ENCODE measurements around the gene CAVIN4. TPM values are rescaled to one million over a fixed set of nuclear protein-coding genes. Genes with fewer than 3 reads are reported as not detected.

The CAVIN4 gene
- total and polyA plus RNA-seq, 3 donors from 2014 or later, result 2.7 to 3.7 (median 3.5) TPM

DNA sequence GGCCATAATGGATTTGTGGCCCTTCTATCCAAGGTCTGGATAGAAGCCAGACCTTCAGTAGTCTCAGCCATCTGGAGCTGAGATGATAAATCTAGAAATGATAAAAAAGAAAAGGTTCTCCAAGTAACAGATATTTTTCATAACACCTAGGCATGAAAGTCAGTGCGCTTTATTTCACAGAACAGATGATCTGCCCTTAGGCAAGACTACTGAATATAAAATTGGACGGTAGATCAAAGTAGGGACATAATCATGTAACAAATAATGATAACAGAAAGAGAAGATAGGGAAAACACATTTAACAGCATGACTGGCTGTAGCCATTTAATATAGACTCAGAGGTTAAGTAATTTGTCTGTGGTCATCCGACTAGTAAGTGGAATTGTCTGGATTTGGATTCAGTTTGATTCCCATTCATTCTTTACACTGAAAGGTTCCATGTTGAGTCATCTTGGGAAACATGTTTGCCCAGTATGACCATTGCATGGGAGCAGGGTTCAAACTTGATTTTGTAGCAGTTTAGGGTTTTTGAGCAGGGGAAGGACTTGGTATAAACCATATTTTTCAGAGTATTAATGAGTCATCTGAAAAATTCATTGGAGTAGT, 4.1 kb upstream of the CAVIN4 start:
- no peak for DNase-seq
- no peaks in the 10 kb centered on the region for H3K27me3 ChIP-seq
- TF ChIP-seq POLR2A (IDR thresholded peaks at IDR 0.05), result no peak
- TF ChIP-seq, protein P1, sequence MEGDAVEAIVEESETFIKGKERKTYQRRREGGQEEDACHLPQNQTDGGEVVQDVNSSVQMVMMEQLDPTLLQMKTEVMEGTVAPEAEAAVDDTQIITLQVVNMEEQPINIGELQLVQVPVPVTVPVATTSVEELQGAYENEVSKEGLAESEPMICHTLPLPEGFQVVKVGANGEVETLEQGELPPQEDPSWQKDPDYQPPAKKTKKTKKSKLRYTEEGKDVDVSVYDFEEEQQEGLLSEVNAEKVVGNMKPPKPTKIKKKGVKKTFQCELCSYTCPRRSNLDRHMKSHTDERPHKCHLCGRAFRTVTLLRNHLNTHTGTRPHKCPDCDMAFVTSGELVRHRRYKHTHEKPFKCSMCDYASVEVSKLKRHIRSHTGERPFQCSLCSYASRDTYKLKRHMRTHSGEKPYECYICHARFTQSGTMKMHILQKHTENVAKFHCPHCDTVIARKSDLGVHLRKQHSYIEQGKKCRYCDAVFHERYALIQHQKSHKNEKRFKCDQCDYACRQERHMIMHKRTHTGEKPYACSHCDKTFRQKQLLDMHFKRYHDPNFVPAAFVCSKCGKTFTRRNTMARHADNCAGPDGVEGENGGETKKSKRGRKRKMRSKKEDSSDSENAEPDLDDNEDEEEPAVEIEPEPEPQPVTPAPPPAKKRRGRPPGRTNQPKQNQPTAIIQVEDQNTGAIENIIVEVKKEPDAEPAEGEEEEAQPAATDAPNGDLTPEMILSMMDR (IDR thresholded peaks at IDR 0.05), result no peak
- H3K4me1 ChIP-seq, result no peaks in the 10 kb centered on the region
- no peak overlapping the region for H3K27ac ChIP-seq
- intact Hi-C loops (cut with DNase I; ENCODE audit: low total_unique reads), result no loop called here
- no peak overlapping the region for H3K4me3 ChIP-seq
- no peaks in the 10 kb centered on the region for H3K9me3 ChIP-seq
- no peaks in the 10 kb centered on the region for H3K36me3 ChIP-seq (ENCODE audit: low read depth, missing control alignments)
- WGBS, 2 donors, result 87 to 90% methylated on average over 3 of the region's 3 CpGs

DNA sequence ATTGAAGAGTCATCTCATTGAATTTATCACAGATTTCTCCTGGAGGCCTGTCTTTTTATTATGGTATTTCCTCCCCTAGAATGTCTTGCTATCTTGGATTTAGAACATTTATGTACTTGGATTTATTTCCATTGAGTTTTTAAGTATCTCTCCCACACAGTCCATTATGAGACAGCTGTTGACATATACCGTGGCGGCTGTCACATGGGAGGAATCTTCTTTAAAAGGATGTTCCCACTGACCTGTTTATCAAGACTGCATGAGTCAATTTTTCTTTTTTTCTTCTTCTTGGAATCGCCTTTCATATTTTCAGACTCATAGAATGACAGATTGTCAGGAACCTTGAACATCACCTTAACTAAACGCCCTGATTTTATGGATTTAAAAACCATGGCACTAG, 2.9 kb upstream of the CAVIN4 start:
- Histone ChIP-seq H3K27me3 (no peaks in the 10 kb centered on the region), H3K4me1 (no peaks in the 10 kb centered on the region), H3K9me3 (no peaks in the 10 kb centered on the region), H3K36me3 (ENCODE audit: low read depth, missing control alignments) (no peaks in the 10 kb centered on the region), H3K4me3 (no peak overlapping the region), H3K27ac (no peak overlapping the region)
- no peak for DNase-seq
- TF ChIP-seq, protein P1 (IDR thresholded peaks at IDR 0.05), result no peak
- TF ChIP-seq POLR2A (IDR thresholded peaks at IDR 0.05), result no peak
- intact Hi-C loops (cut with DNase I; ENCODE audit: low total_unique reads), result no loop called here
- 73 to 85% methylated on average over 4 of the region's 4 CpGs for WGBS, 2 donors

DNA sequence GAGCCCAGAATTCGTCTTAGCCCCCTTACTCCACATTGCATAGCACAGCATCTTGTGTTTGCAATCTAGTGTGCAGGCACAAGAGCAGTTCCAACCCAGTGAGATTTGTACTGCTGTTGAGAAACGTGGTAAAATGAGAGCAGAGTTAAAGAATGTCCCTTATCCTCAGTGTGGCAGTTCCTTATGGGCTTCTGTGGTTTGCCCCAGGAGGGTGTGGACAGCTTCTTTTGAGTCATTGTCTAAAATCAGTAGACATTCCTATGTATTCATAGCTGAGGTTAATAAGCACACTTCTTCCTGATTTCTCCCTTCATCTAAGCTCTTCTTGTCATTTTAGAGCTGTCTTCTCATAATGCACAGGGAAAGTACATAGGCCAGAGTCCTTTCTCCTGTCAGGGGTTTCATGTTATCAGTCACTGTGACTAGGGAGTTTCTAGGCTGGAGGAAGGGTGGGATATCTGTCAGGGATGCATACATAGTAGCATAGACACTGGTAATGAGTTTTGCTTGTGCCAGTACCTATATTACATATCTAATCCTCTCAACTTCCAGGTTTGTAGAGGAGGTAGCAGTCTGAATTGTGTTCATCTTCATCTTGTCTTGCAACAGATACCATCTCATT, 2.0 kb upstream of the CAVIN4 start:
- no peaks in the 10 kb centered on the region for H3K4me1 ChIP-seq
- DNase-seq, result no peak
- 72 to 89% methylated on average over 2 of the region's 2 CpGs for WGBS, 2 donors

DNA sequence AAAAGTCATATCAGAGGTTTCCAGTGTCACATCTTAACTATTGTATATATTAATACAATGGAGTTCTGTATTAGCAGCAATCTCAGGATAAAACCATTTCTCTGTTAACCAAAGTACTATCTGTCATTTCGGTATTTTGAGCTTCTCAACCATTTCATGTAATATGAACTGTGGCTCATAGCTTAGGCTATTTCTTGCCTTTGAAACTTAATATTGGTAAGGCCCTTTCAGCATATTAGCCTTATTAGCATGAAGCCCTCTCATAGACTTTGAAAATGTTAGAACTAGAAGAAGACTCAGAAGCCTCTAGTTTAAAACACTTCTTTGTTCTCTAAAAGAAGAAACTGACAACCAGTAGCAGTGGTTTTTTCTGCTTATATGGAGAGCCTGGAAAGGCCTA, 731 bp downstream of the CAVIN4 start:
- Histone ChIP-seq H3K9me3 (no peaks in the 10 kb centered on the region), H3K4me1 (no peaks in the 10 kb centered on the region), H3K27me3 (no peaks in the 10 kb centered on the region), H3K27ac (no peak overlapping the region), H3K4me3 (no peak overlapping the region), H3K36me3 (ENCODE audit: low read depth, missing control alignments) (no peaks in the 10 kb centered on the region)
- no peak for DNase-seq
- intact Hi-C loops (cut with DNase I; ENCODE audit: low total_unique reads), result no loop called here
- 92 to 94% methylated on average over 1 of the region's 1 CpG for WGBS, 2 donors
- TF ChIP-seq POLR2A (IDR thresholded peaks at IDR 0.05), result no peak
- TF ChIP-seq, protein P1 (IDR thresholded peaks at IDR 0.05), result no peak

More for the DNA sequence above, 2.0 kb upstream of the CAVIN4 start:
- H3K9me3 ChIP-seq, result no peaks in the 10 kb centered on the region
- no peak overlapping the region for H3K4me3 ChIP-seq
- intact Hi-C loops (cut with DNase I; ENCODE audit: low total_unique reads), result no loop called here
- H3K36me3 ChIP-seq (ENCODE audit: low read depth, missing control alignments), result no peaks in the 10 kb centered on the region
- TF ChIP-seq, protein P1 (IDR thresholded peaks at IDR 0.05), result no peak
- TF ChIP-seq POLR2A (IDR thresholded peaks at IDR 0.05), result no peak
- no peaks in the 10 kb centered on the region for H3K27me3 ChIP-seq
- H3K27ac ChIP-seq, result no peak overlapping the region

DNA sequence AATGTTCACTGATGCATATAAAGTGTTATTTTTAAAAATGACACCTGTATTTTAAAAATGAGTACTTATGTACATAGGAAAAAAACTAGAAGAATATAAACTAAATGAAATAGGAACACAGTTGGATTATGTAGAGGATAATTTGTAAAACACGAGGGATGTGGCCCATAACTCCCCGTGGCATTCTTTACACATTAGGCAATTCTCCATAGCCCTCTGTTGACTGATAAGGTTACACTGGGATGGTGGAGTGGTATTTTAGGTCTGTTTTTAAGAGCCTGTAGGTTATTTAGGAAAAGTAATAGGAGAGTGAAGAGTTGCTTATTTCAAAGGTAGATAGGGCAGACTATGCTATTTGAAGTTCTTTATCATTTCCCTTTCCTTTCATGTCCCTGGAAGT, 1.8 kb downstream of the CAVIN4 start:
- WGBS, 2 donors, result 62 to 75% methylated on average over 2 of the region's 2 CpGs
- H3K4me1 ChIP-seq, result no peaks in the 10 kb centered on the region
- H3K27me3 ChIP-seq, result no peaks in the 10 kb centered on the region
- intact Hi-C loops (cut with DNase I; ENCODE audit: low total_unique reads), result no loop called here
- no peak for TF ChIP-seq POLR2A (IDR thresholded peaks at IDR 0.05)
- TF ChIP-seq, protein P1 (IDR thresholded peaks at IDR 0.05), result no peak
- H3K27ac ChIP-seq, result no peak overlapping the region
- H3K4me3 ChIP-seq, result no peak overlapping the region
- no peaks in the 10 kb centered on the region for H3K9me3 ChIP-seq
- H3K36me3 ChIP-seq (ENCODE audit: low read depth, missing control alignments), result no peaks in the 10 kb centered on the region
- no peak for DNase-seq
